H1 (cell line): ENCODE data around the gene NUMB. TPM values are rescaled to one million over a fixed set of nuclear protein-coding genes. Genes with fewer than 3 reads are reported as not detected.
A peak's percentile ranks its signal among the peaks of the same experiment; 100 is the strongest.

Source experiments
- CTCF ChIA-PET: fragments of 300-600 bp; sonication (Branson Sonifier 250); formaldehyde crosslinking; loops from one replicate; lab custom pipeline; 2021; ENCODE audit not compliant: partially characterized antibody; lab: Charles Lee
- POLR2A ChIA-PET: fragments of 300-600 bp; sonication (Branson Sonifier 250); formaldehyde crosslinking; loops from one replicate; lab custom pipeline; 2021; ENCODE audit warnings: inconsistent platforms; ENCODE audit not compliant: partially characterized antibody; lab: Charles Lee
- DNase-seq, 2 experiments: peaks; one replicate each; pipeline versions ENCODE4 v3.0.0 to v3.0.0-alpha.2; 2010 to 2022; ENCODE audit warnings: low spot score in 2 of 2, low read depth in 1 of 2, mixed read lengths in 1 of 2
- FAIRE-seq: peaks from 2 replicates; lab custom pipeline; 2011; peaks lifted over from hg19 to GRCh38; lab: Jason Lieb, UNC
- H2AFZ ChIP-seq: 2 replicates; pipeline ENCODE4 v1.8.1; 2012; ENCODE audit warnings: low read length, inconsistent platforms
- H2AK5ac ChIP-seq: 2 replicates; pipeline ENCODE4 v1.6.1; 2013; ENCODE audit warnings: low read depth, low read length
- H2BK120ac ChIP-seq: replicated peaks from 2 replicates; pipeline ENCODE3; 2013; ENCODE audit warnings: low read depth, low read length, inconsistent platforms
- H2BK12ac ChIP-seq: 2 replicates; pipeline ENCODE4 v1.6.1; 2013; ENCODE audit warnings: low read depth, low read length
- H2BK15ac ChIP-seq: 2 replicates; pipeline ENCODE4 v1.6.1; 2013; ENCODE audit warnings: low read length
- H2BK20ac ChIP-seq: 2 replicates; pipeline ENCODE4 v1.6.1; 2013; ENCODE audit warnings: low read length
- H2BK5ac ChIP-seq: 2 replicates; pipeline ENCODE4 v1.6.1; 2013; ENCODE audit warnings: low read depth, low read length
- H3K14ac ChIP-seq: 2 replicates; pipeline ENCODE4 v1.6.1; 2013; ENCODE audit warnings: inconsistent platforms; ENCODE audit not compliant: insufficient read length
- H3K18ac ChIP-seq: 2 replicates; pipeline ENCODE4 v1.6.1; 2013; ENCODE audit warnings: low read length; ENCODE audit errors: extremely low read depth
- H3K23ac ChIP-seq: 2 replicates; pipeline ENCODE4 v1.6.1; 2013; ENCODE audit warnings: inconsistent platforms; ENCODE audit not compliant: insufficient read length
- H3K23me2 ChIP-seq: 2 replicates; pipeline ENCODE4 v1.6.1; 2013; ENCODE audit warnings: low read depth, low read length
- H3K27ac ChIP-seq: 2 replicates; pipeline ENCODE4 v1.6.1; 2011; ENCODE audit warnings: low read depth, low read length, inconsistent platforms
- H3K27me3 ChIP-seq, 4 experiments: replicated peaks in 1 of 4; 1 replicate in 1 of 4; 2 replicates in 3 of 4; pipeline versions ENCODE4 v1.6.1 to v1.8.1; 2011 to 2013; ENCODE audit warnings: low read length in 3 of 4, mild to moderate bottlenecking in 3 of 4, inconsistent platforms in 2 of 4, mixed read lengths in 2 of 4, moderate library complexity in 1 of 4; ENCODE audit not compliant: control insufficient read depth in 3 of 4, insufficient read depth in 3 of 4; ENCODE audit errors: extremely low read depth in 1 of 4
- H3K36me3 ChIP-seq, 4 experiments: 2 replicates each; pipeline versions ENCODE4 v1.6.1 to v1.8.1; 2011 to 2013; ENCODE audit warnings: mild to moderate bottlenecking in 4 of 4, low read length in 3 of 4, moderate library complexity in 2 of 4, control low read depth in 1 of 4, inconsistent platforms in 1 of 4; ENCODE audit not compliant: insufficient read depth in 4 of 4, control insufficient read depth in 2 of 4
- H3K4ac ChIP-seq: replicated peaks from 2 replicates; pipeline ENCODE3; 2013; ENCODE audit warnings: low read length, low read depth, mixed read lengths, inconsistent platforms; ENCODE audit not compliant: insufficient read length
- H3K4me1 ChIP-seq, 4 experiments: replicated peaks in 1 of 4; 1 replicate in 1 of 4; 2 replicates in 3 of 4; pipeline versions ENCODE4 v1.6.1 to v1.8.1; 2011 to 2013; ENCODE audit warnings: low read length in 3 of 4, inconsistent platforms in 2 of 4, mixed read lengths in 1 of 4; ENCODE audit not compliant: insufficient read depth in 4 of 4, control insufficient read depth in 3 of 4
- H3K4me2 ChIP-seq, 2 experiments: 2 replicates each; pipeline versions ENCODE4 v1.6.1 to v1.8.1; 2011 to 2013; ENCODE audit warnings: low read depth in 2 of 2, low read length in 2 of 2, control low read depth in 1 of 2, inconsistent platforms in 1 of 2, mild to moderate bottlenecking in 1 of 2; ENCODE audit not compliant: insufficient read depth in 1 of 2
- H3K4me3 ChIP-seq, 4 experiments: fragments of 200-600, 300-600 bp in 1 of 4; sonication (generic), shearing (Covaris generic), sonication (Bioruptor Twin) in 1 of 4; 2 replicates each; pipeline versions ENCODE4 v1.5.1 to v1.8.1; 2011 to 2016; ENCODE audit warnings: low read length in 4 of 4, low read depth in 3 of 4, control low read depth in 2 of 4, inconsistent platforms in 2 of 4, mild to moderate bottlenecking in 2 of 4, mixed read lengths in 1 of 4, moderate library complexity in 1 of 4; ENCODE audit not compliant: insufficient read depth in 2 of 4; ENCODE audit errors: extremely low read depth in 1 of 4
- H3K56ac ChIP-seq: replicated peaks from 2 replicates; pipeline ENCODE3; 2013; ENCODE audit warnings: low read depth, mild to moderate bottlenecking, mixed read lengths, low read length, inconsistent platforms; ENCODE audit not compliant: insufficient read length
- H3K79me1 ChIP-seq: 2 replicates; pipeline ENCODE4 v1.6.1; 2013; ENCODE audit warnings: low read depth, low read length, control low read depth
- H3K79me2 ChIP-seq, 2 experiments: 2 replicates each; pipeline versions ENCODE4 v1.6.1 to v1.8.1; 2012 to 2013; ENCODE audit warnings: low read length in 2 of 2, mild to moderate bottlenecking in 2 of 2, inconsistent platforms in 1 of 2; ENCODE audit not compliant: insufficient read depth in 2 of 2, control insufficient read depth in 1 of 2
- H3K9ac ChIP-seq, 4 experiments: replicated peaks in 1 of 4; 1 replicate in 1 of 4; 2 replicates in 3 of 4; pipeline versions ENCODE4 v1.6.1 to v1.8.1; 2011 to 2013; ENCODE audit warnings: low read depth in 3 of 4, low read length in 3 of 4, control low read depth in 2 of 4, mild to moderate bottlenecking in 2 of 4, moderate library complexity in 2 of 4, inconsistent platforms in 1 of 4; ENCODE audit errors: extremely low read depth in 1 of 4
- H3K9me3 ChIP-seq, 2 experiments: 2 replicates each; pipeline versions ENCODE4 v1.6.1 to v1.8.1; 2012 to 2013; ENCODE audit warnings: mild to moderate bottlenecking in 2 of 2, moderate library complexity in 2 of 2, control low read depth in 1 of 2, inconsistent platforms in 1 of 2, low read depth in 1 of 2, low read length in 1 of 2, mixed read lengths in 1 of 2; ENCODE audit not compliant: insufficient read depth in 2 of 2
- H4K20me1 ChIP-seq, 2 experiments: replicated peaks in 1 of 2; 2 replicates each; pipeline versions ENCODE3 to v1.8.1; 2011 to 2013; ENCODE audit warnings: inconsistent platforms in 2 of 2, low read length in 2 of 2, mild to moderate bottlenecking in 1 of 2; ENCODE audit not compliant: insufficient read depth in 2 of 2, control insufficient read depth in 1 of 2
- H4K5ac ChIP-seq: 2 replicates; pipeline ENCODE4 v1.6.1; 2013; ENCODE audit warnings: low read length, low read depth, mixed read lengths, inconsistent platforms; ENCODE audit not compliant: insufficient read length
- H4K8ac ChIP-seq: 2 replicates; pipeline ENCODE4 v1.8.0; 2013; ENCODE audit warnings: mild to moderate bottlenecking, moderate library complexity, low read length, inconsistent platforms; ENCODE audit not compliant: insufficient read depth; ENCODE audit errors: extremely low read depth
- H4K91ac ChIP-seq: replicated peaks from 2 replicates; pipeline ENCODE3; 2013; ENCODE audit warnings: low read length, mixed read lengths, inconsistent platforms; ENCODE audit not compliant: insufficient read length
- CBX8 ChIP-seq: fragments of 300-800, 300-1000 bp; sonication (generic); IDR thresholded peaks from 2 replicates; pipeline ENCODE4 v1.7.1; 2016; ENCODE audit warnings: low read depth, low read length, borderline replicate concordance
- CREB1 ChIP-seq: IDR thresholded peaks from 2 replicates; pipeline ENCODE4 v1.6.1; 2012; ENCODE audit warnings: inconsistent platforms
- NRF1 ChIP-seq: IDR thresholded peaks from 2 replicates; pipeline ENCODE4 v1.6.1; 2011; ENCODE audit warnings: mild to moderate bottlenecking, low read depth, low read length, improper control_type of control experiment
- POU5F1 ChIP-seq: IDR thresholded peaks from 2 replicates; pipeline ENCODE4 v1.6.1; 2011; ENCODE audit warnings: low read depth, mild to moderate bottlenecking, low read length, moderate library complexity
- RAD21 ChIP-seq, 2 experiments: IDR thresholded peaks in 1 of 2; conservative IDR thresholded peaks in 1 of 2; 2 replicates each; pipeline ENCODE4 v1.6.1; 2011; ENCODE audit warnings: low read depth in 2 of 2, low read length in 2 of 2, improper control_type of control experiment in 1 of 2, inconsistent platforms in 1 of 2, mild to moderate bottlenecking in 1 of 2, moderate library complexity in 1 of 2
- RBBP5 ChIP-seq: IDR thresholded peaks from 2 replicates; pipeline ENCODE4 v1.7.1; 2012; ENCODE audit warnings: low read depth, mild to moderate bottlenecking, inconsistent platforms, low read length, moderate library complexity, borderline replicate concordance
- SIN3A ChIP-seq, 2 experiments: IDR thresholded peaks in 1 of 2; conservative IDR thresholded peaks in 1 of 2; 2 replicates each; pipeline ENCODE4 v1.6.1; 2011 to 2012; ENCODE audit warnings: low read length in 2 of 2, improper control_type of control experiment in 1 of 2, low read depth in 1 of 2, mild to moderate bottlenecking in 1 of 2
- SIRT6 ChIP-seq: IDR thresholded peaks from one replicate; pipeline ENCODE4 v1.7.1; 2012; ENCODE audit warnings: low read length, inconsistent platforms
- SRF ChIP-seq: IDR thresholded peaks from 2 replicates; pipeline ENCODE4 v1.6.1; 2011; ENCODE audit warnings: mild to moderate bottlenecking, low read depth, low read length, moderate library complexity
- TAF7 ChIP-seq: optimal IDR thresholded peaks from 2 replicates; pipeline ENCODE3; 2011; ENCODE audit warnings: low read depth, mild to moderate bottlenecking, inconsistent platforms, low read length, moderate library complexity, borderline replicate concordance
- TEAD4 ChIP-seq: IDR thresholded peaks from 2 replicates; pipeline ENCODE4 v1.6.1; 2012; ENCODE audit warnings: low read depth, low read length, inconsistent platforms, mixed read lengths
- ZNF274 ChIP-seq: IDR thresholded peaks from 2 replicates; pipeline ENCODE4 v1.7.0; 2012; ENCODE audit warnings: low read length, borderline replicate concordance; ENCODE audit errors: extremely low read depth
- WGBS, 2 experiments: shearing (Covaris generic) in 1 of 2; methylation state at CpG; one replicate each; pipeline versions ENCODE4 v1.1.6 to v1.1.7; 2013 to 2015; ENCODE audit warnings: low lambda C conversion rate in 2 of 2, mixed read lengths in 2 of 2, inconsistent platforms in 1 of 2, low coverage in 1 of 2, missing lambda C conversion rate in 1 of 2; ENCODE audit not compliant: insufficient replicate concordance in 2 of 2, insufficient coverage in 1 of 2, insufficient read length in 1 of 2; ENCODE audit errors: extremely low coverage in 1 of 2, missing lambda C conversion rate in 1 of 2; 5-methylcytosine and 5-hydroxymethylcytosine counted together
- polyA plus RNA-seq, 7 experiments: library from polyadenylated mRNA; depleted of rRNA in 3 of 7; stranded (reverse) in 5 of 7; unstranded in 2 of 7; fragments of >200 nt in 5 of 7; fragments of 200-250 nt in 2 of 7; gene quantifications; 1 replicate in 5 of 7; 2 replicates in 1 of 7; 4 replicates in 1 of 7; pipeline versions ENCODE4 v1.2.1 to v1.2.3, GENCODE V29; 2011 to 2013; ENCODE audit warnings: missing spikeins in 2 of 7, mixed read lengths in 2 of 7
- total RNA-seq: library from RNA; stranded (reverse); fragmentation: NEBNext Ultra II Directional; extraction: Animal tissue kit (Norgen Biotek cat#: 25700); gene quantifications from 2 replicates; pipeline ENCODE4 v1.2.1, GENCODE V29; 2021

The NUMB gene
- total and polyA plus RNA-seq, 2 of the 8 experiments (the other 6 are each of a cell fraction or from before 2014, with no cell fraction given): 54.3 to 78.1 TPM

DNA sequence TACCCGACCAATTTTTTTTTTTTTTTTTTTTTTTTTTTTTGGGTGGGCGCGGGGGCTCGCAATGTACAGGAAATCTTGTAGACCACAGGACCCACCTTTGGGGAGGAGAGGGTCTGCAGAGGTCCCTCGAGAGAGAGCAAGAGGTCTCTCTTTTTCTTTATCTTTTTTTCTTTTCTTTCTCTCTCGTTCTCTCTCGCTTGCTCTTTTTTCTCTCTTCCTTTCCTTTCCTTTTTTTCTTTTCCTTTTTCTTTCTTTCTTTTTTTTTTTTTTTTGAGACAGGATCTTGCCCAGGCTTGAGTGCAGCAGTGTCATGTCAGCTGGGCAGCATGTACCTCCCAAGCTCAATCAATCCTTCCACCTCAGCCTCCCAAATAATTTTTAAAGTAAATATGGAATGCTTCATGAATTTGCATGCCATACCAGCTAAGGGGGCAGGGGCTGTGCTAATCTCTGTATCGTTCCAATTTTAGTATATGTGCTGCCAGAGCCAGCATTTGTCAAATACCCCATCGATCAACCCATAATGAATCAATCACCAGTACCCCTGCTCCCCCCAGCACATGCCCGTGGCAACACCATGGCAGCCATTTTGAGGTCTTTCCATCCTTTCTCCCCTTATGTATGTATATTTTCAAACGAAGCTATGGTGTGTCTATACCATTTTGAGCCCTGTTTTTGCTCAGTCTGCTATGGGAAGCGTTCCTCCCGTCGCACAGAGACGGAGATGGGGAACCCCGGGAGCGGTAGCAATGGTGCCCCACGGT is 211.8 kb downstream of the NUMB start:
- 80 to 82% methylated on average over 1 to 18 of the region's 18 CpGs for WGBS, 2 experiments
- H3K9me3 ChIP-seq: no peaks in the 10 kb centered on the region
- peaks cover 2% of the 10 kb centered on the region; the same call in 1 of the 2 replicates for H3K79me1 ChIP-seq
- H3K23ac ChIP-seq: no peak overlapping the region
- H4K8ac ChIP-seq: no peak overlapping the region
- ChIA-PET CTCF (interaction anchor here (0.6 to 1.0 kb wide), 2 partner anchors 24 to 170 kb away, joined by 3 read pairs; no protein-coding TSS in a partner anchor), POLR2A (interaction anchor here (0.7 to 1.4 kb wide), 6 partner anchors 9 to 86 kb away, joined by 3 to 4 read pairs (median 3); no protein-coding TSS in a partner anchor)
- H4K20me1 ChIP-seq: no peaks in the 10 kb centered on the region
- H2AK5ac ChIP-seq: no peak overlapping the region
- H3K4me2 ChIP-seq: peak overlapping the region; percentile 61 to 76; a peak in 1 of 4 replicates
- no peak overlapping the region for H2BK15ac ChIP-seq
- no peak overlapping the region; the same call in 1 of the 2 replicates for H3K18ac ChIP-seq
- no peak overlapping the region for H3K56ac ChIP-seq
- no peaks in the 10 kb centered on the region; the same call in 1 of the 2 replicates for H3K23me2 ChIP-seq
- H3K4me1 ChIP-seq: peaks cover 0 to 7% (median 3%) of the 10 kb centered on the region in 4 experiments; a peak in 4 of 7 replicates
- no peak overlapping the region for H2BK120ac ChIP-seq
- H3K27ac ChIP-seq: no peak overlapping the region
- H3K4ac ChIP-seq: no peak overlapping the region
- no peak overlapping the region for H2BK5ac ChIP-seq
- no peak overlapping the region for H2BK20ac ChIP-seq
- peak overlapping the region in 2 of 4 experiments; percentile 54 to 58; a peak in 3 of 8 replicates for H3K4me3 ChIP-seq
- H2BK12ac ChIP-seq: 0 out of 2 replicates have a peak overlapping the region, but pooled peaks have one; percentile 17
- FAIRE-seq (no peak), DNase-seq (no peak)
- no peak overlapping the region for H3K9ac ChIP-seq
- no peak overlapping the region for H2AFZ ChIP-seq
- no peak overlapping the region for H4K91ac ChIP-seq
- peaks cover 0 to 7% of the 10 kb centered on the region in 2 experiments; a peak in 2 of 4 replicates for H3K79me2 ChIP-seq
- no peak overlapping the region for H3K14ac ChIP-seq
- H3K36me3 ChIP-seq: peaks cover 0 to 3% (median 1%) of the 10 kb centered on the region in 4 experiments; a peak in 2 of 8 replicates
- H4K5ac ChIP-seq: no peak overlapping the region
- no peaks in the 10 kb centered on the region for H3K27me3 ChIP-seq
- TF ChIP-seq SRF (no peak), SIN3A (conservative IDR thresholded peaks at IDR 0.05 in 1 of 2, IDR thresholded peaks at IDR 0.05 in 1 of 2; ENCODE audit: low read depth in 1 of 2, low read length in 2 of 2) (no peak), RBBP5 (no peak), ZNF274 (no peak), SIRT6 (no peak), CBX8 (no peak), TAF7 (no peak), RAD21 (IDR thresholded peaks at IDR 0.05 in 1 of 2, conservative IDR thresholded peaks at IDR 0.05 in 1 of 2; ENCODE audit: low read depth in 2 of 2, low read length in 2 of 2) (no peak), POU5F1 (no peak), TEAD4 (no peak), CREB1 (no peak), NRF1 (no peak)
